HG02938 (cell line): ENCODE data around the gene MCHR2.
"Not testable (repeated sequence)": the region's sequence is repeated elsewhere in the genome, so short reads cannot be mapped to it uniquely, and the experiment has no call there.

ENCODE experiments used
- ATAC-seq: cut with Tn5 transposase; IDR thresholded peaks from one replicate; pipeline ENCODE4 v1.9.1; 2021; ENCODE audit warnings: mild to moderate bottlenecking, moderate library complexity; ENCODE audit not compliant: unreplicated experiment

MCHR2 gene, protein sequence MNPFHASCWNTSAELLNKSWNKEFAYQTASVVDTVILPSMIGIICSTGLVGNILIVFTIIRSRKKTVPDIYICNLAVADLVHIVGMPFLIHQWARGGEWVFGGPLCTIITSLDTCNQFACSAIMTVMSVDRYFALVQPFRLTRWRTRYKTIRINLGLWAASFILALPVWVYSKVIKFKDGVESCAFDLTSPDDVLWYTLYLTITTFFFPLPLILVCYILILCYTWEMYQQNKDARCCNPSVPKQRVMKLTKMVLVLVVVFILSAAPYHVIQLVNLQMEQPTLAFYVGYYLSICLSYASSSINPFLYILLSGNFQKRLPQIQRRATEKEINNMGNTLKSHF

DNA sequence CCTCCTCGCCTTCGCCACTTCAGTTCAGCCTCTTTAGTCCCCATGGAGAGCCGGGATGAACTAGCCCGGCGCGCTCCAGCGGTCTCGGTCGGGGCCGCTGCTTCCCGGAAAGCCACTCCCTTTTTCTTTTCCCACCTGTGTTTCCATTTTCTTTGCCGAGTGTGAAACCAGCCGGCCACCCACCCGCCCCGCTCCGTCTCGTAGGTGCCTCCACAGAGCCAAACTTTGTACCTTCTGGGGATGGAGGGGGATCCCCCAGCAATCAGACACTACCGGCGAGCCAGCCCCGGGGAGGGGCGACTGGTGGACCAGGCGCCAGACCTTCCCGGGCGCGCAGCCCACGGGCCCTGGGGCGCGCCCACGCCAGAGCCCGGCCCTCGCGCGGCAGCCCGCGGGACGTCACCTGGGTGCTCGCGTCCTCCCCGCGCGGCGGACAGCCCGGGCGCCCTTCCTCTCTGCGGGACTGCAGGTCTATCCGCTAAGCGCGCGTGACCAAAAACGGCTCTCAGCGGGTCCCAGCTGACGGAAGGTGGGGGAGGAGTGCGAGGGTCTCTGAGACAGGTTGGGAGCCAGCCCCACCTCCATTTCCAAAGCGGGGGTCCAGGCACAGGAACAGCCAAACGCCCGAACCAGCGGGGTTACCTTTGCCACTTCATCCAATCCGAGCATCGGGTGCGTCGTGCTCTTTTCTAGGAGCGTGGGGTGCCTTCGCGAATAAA, at the start of gene MCHR2:
Gene MCHR2, minus strand, starts transcription at position 691 of the 719 bp plus-strand sequence. CDS start 38,076 bp downstream, outside the sequence.
- ATAC-seq, result no peak

- ATAC-seq, result not testable (repeated sequence)
Observed at GRCh38 chr6:100038546-100038945, 44.5 kb upstream of the MCHR2 start.

- peak; percentile 95 for ATAC-seq
Observed at GRCh38 chr6:100035873-100036653, 42.0 kb upstream of the MCHR2 start.

DNA sequence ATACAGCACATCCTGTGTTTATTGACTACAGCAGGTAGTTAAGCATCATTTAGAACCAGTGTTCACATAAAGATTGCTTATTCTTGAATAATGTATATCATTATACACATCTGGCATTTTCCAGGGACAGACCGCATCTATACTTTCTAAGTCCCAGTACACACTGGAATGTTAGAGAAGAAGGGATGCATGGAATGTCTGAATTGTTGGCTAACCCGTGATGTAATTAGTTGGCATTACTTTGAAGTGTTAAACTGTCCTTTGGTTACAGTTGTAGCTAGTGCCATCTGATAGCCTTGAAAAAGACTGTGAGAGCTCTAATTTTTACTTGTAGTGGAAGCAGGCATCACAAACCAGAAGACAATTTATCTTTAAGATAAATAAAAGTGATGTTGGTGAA, 29.8 kb upstream of the MCHR2 start:
- no peak for ATAC-seq

GRCh38 chr6:100022847-100023246, 28.8 kb upstream of the MCHR2 start:
- no peak for ATAC-seq

GRCh38 chr6:100008857-100009256, 14.8 kb upstream of the MCHR2 start:
- ATAC-seq, result no peak

DNA sequence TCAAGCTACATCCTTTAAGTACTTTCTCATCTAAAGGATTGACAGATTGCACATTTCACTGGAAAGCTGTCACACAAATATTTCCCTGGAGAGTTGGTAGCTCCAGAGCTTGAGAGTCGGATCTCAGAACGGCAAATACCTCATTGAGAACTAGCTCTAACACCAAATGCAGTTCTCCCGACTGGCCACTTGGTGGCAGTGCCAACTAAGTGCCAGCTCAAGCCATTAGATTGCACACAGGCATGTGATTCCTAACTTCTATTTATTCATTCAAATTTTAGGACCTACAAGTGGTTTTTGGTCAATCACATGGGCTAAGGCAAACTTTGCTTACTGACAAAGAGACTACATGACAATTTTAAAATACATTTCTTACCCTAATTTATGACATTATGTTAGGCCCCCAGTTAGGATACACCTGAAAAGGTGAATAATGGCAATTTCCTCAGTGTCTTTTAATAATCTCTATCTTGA, 7.9 kb upstream of the MCHR2 start:
- ATAC-seq, result peak; percentile 93

DNA sequence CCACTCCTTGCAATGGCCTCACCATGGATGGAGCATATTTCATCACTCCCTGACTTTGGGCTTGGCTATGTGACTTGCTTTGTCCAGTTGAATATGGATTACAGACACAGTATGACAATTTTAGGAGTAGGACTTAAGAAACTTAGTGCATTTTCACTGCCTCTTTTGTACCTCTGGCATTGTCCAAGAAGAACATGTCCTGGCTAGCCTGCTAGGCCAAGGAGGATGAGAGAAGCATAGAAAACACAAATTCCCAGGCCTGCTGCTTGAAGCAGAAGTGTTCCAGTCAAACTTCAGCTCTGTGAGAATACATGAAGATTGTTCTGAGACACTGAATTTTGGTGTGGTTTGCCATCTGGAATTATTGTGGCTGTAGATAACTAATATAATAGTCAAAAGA, 3.1 kb upstream of the MCHR2 start:
- no peak for ATAC-seq

DNA sequence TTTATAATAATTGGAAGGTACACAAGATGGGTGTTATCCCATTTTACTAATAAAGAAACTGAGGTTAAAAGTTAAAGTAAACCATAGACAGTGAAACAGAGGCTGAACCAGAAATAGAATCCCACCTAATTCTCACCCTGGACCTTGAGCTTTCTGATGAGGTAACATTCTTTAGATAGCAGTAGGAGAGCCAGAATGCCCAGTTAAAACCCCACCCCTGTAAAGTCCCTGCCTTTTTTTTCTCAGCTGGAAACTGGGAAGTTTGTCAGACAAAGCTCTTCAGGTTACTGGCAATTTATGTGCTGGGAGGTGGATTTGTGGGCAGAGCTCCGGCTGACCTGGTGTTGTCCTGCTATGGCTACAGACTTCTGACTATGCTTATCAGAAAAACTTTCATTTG, 1.9 kb upstream of the MCHR2 start:
- no peak for ATAC-seq

DNA sequence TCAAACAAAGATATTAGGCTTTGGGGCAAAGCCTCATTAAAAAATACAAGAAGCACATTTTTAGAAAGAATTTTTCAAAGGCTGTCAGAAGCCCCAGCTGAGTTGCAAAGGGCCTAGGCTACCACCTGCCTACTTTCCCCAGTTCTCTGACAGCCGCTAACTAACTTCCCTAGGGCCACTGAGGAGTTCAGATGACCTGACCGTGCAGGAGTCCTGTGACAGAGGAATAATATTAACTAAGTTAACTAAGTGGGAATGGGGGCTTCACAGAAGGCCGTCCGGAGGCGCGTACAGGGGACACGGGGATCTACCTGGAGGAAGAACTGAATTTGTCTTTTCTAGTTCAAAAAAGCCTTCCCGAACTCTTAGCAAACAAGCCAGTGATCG, 884 bp downstream of the MCHR2 start:
- no peak for ATAC-seq

DNA sequence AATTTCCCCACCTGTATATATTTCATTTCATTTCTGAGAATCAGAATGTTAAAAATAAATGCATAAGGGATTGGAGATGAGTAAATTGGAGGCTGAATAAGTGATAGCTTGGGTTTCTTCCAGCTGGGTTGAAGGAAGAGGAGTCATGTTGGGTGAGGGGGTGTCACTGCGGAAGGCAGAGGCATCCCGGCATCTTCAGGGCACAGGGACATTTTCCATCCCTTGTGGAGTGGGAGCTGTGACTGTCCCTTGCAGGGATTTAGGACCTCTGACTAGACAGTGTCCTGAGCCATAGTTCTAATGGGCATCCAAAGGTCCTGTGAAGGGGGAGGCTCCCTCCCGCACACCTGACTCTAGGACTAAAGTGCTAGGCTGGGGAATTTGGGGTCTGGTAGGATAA, 2.1 kb downstream of the MCHR2 start:
- no peak for ATAC-seq

DNA sequence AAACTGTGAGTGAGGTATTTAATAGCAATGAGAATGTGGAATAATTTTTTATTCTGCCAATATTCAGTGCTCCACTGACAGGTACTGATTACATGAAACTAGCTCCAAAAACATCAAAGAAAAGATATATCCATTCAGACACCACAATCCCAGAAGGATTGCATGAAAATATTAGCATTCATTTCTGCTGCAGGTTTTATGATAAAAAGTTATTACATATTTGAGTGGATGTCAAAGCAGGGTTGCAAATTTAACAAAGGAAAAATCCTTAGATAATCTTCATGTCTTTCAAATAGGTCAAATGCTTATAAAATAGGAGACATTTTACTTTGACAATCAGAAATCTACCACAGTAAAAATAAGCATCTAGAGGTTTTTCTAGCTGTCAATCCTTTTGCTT, 13.3 kb downstream of the MCHR2 start:
- ATAC-seq, result no peak

DNA sequence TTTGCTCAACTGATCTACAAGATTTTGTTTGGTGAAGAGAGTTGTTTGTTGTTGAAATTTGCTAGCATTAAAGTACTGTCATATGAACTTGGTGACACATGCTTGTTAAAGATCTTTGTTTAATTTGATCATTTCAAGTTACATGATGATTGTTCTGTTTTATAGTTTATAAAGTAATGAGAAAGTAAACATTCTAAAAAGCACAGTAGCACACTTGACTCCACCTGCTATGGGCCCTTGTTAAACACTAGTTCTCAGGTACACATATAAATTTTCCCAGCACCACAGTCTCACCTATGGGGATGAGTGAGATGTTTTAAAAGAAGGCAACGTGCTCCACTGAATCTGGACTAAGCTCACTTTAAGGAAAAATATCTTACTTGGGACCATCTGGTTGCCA, 14.1 kb downstream of the MCHR2 start:
- no peak for ATAC-seq

GRCh38 chr6:99967052-99967451, 27.0 kb downstream of the MCHR2 start:
- no peak for ATAC-seq

GRCh38 chr6:99960027-99960426, 34.0 kb downstream of the MCHR2 start:
- ATAC-seq, result no peak

DNA sequence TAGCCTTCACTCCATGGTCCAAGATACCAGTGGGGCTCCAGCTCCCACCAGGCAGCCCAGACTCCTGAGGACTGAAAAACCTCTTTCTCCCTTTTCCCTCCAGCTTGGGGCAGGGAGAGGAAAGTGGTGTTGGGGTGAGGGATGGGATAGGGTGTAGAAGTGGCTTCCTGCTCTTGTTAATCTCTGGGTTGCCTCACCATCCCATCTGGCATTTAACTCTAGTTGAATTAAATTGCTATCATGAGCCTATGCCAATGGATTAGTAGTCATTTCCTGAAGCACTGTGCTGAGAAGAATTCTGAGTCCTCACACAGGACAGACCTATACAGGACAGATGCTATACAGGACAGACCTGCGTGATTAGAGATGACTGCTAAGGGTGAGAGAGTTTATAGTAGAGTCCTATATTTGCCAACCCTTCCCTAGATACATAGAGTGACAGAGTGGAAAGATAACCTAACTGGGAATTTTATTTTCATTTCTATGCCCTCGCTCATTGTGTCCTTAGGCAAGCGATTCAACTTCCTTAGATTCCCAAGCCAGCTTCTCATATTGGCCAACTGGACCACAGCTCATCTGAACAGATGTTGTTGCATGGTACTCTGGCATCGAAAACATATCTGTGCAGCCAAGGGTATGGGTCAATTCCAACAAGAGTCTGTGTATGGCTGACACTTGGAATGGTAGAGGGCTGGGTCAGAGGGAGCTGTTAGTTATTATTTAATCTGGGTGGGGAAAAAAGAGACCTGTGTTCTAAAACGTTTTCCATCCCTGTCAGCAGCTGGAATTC, 42.8 kb downstream of the MCHR2 start:
- ATAC-seq, result no peak

DNA sequence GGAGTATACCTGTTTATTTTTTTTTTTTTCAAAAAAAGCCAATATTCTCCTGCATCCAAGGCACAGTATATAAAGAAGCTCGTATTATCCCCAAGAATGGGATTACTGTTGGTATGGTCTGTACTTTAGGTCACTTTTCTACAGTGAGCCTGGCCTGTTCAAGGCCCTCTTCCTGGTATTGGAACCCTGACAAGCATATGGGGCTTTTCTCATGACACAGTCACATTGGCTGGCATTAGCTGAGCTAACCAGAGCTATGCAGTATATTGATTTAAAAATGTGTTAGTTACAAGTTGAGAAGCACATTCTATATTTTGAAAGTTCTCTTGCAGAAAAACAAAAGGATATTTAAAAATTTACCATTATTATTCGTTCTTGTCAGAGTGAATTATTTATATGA, 48.0 kb downstream of the MCHR2 start:
- no peak for ATAC-seq

GRCh38 chr6:99943846-99944245, 50.2 kb downstream of the MCHR2 start:
- no peak for ATAC-seq

- no peak for ATAC-seq
Observed at GRCh38 chr6:99940582-99940981, 53.4 kb downstream of the MCHR2 start.

GRCh38 chr6:99933129-99933528, 60.9 kb downstream of the MCHR2 start:
- ATAC-seq, result no peak

- ATAC-seq, result no peak
Observed at GRCh38 chr6:99912657-99913056, 81.4 kb downstream of the MCHR2 start.
